ENCODE measurements around the gene CLIC4. TPM values are rescaled to one million over a fixed set of nuclear protein-coding genes. Genes with fewer than 3 reads are reported as not detected.

The CLIC4 gene
- total RNA-seq, 2 donors from 2014 or later = 58.1 to 78.8 TPM

DNA sequence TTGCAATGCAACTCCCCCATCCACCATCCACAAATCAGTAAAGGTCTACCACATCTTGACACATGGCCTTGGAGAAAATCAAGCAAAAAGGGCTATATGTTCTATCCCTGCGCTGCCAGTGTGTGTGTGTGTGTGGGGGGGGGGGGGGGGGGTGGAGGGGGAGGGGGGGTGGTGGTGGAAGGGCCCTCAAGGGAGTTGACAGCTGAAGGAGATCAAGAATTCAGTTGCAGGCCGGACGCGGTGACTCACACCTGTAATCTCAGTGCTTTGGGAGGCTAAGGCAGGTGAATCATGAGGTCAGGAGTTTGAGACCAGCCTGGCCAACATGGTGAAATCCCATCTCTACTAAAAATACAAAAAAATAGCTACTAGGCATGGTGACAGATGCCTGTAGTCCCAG lies 37.6 kb upstream of the CLIC4 start:
- WGBS, 2 donors = 82 to 83% methylated on average over 3 to 4 of the region's 4 CpGs
- no peaks in the 10 kb centered on the region for H3K36me3 ChIP-seq (replicated peaks in 1 of 2; ENCODE audit: insufficient read depth in 1 of 2, low read depth in 2 of 2)

DNA sequence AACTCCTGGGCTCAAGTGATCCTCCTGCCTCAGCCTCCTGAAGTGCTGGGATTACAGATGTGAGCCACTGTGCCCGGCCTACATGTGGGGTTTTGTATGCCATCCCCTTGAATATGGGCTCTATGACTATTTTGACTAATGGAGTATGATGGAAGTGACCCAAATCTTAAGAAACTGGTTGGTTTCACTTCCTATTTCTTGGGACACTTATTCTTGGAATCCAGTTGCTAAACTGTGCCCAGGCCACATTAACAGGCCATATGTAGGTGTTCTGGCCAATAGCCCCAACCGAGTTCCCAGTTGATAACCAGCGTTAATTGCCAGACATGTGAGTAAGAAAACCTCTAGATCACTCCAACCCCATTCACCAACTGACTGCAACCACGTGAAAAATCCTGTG lies 36.3 kb upstream of the CLIC4 start:
- Histone ChIP-seq H3K27ac (no peak overlapping the region), H3K4me3 (no peak overlapping the region), H3K36me3 (replicated peaks in 1 of 2; ENCODE audit: insufficient read depth in 1 of 2, low read depth in 2 of 2) (no peaks in the 10 kb centered on the region), H3K27me3 (no peaks in the 10 kb centered on the region), H3K9me3 (no peaks in the 10 kb centered on the region), H3K4me1 (peaks cover 18% of the 10 kb centered on the region)
- WGBS, 2 donors = 84 to 90% methylated on average over 4 of the region's 4 CpGs
- intact Hi-C loops (cut with DNase I) = no loop called here
- TF ChIP-seq, protein P1, sequence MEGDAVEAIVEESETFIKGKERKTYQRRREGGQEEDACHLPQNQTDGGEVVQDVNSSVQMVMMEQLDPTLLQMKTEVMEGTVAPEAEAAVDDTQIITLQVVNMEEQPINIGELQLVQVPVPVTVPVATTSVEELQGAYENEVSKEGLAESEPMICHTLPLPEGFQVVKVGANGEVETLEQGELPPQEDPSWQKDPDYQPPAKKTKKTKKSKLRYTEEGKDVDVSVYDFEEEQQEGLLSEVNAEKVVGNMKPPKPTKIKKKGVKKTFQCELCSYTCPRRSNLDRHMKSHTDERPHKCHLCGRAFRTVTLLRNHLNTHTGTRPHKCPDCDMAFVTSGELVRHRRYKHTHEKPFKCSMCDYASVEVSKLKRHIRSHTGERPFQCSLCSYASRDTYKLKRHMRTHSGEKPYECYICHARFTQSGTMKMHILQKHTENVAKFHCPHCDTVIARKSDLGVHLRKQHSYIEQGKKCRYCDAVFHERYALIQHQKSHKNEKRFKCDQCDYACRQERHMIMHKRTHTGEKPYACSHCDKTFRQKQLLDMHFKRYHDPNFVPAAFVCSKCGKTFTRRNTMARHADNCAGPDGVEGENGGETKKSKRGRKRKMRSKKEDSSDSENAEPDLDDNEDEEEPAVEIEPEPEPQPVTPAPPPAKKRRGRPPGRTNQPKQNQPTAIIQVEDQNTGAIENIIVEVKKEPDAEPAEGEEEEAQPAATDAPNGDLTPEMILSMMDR (IDR thresholded peaks at IDR 0.05) = no peak
- no peak for TF ChIP-seq POLR2A (IDR thresholded peaks at IDR 0.05)
- DNase-seq (peak in 1 of 4 donors; percentile 44), ATAC-seq (no peak)

More for the DNA sequence above, 37.6 kb upstream of the CLIC4 start:
- intact Hi-C loops (cut with DNase I) = no loop called here
- no peak overlapping the region for H3K27ac ChIP-seq
- no peak overlapping the region for H3K4me3 ChIP-seq
- H3K9me3 ChIP-seq = no peaks in the 10 kb centered on the region
- no peaks in the 10 kb centered on the region for H3K27me3 ChIP-seq
- no peak for TF ChIP-seq POLR2A (IDR thresholded peaks at IDR 0.05)
- TF ChIP-seq, protein P1 (IDR thresholded peaks at IDR 0.05) = no peak
- DNase-seq (no peak), ATAC-seq (no peak)
- peaks cover 18% of the 10 kb centered on the region for H3K4me1 ChIP-seq

DNA sequence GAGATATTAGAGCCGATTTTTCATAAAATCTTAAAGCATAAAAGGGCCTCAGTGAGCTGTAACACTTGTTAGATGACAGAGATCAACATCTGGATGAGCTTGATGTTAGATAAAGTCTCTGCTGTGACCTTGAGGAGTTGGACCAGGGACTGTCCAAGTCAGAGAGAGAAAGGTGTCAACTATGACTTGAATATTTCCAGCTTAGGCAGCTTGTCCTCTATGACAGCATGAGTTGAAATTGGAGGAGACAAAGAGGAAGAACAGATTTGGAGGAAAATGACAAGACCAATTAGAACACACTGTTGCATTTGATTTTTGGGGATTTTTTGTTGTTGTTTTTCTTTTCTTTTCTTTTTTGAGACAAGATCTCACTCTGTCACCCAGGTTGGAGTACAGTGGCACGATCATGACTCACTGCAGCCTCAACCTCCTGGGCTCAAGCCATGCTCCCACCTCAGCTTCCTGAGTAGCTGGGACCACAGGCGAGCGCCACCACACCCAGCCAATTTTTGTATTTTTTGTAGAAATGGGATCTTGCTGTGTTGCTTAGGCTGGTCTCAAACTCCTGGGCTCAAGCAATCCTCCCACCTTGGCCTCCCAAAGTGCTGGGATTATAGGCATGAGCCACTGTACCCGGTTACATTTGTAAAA lies 35.3 kb upstream of the CLIC4 start:
- Histone ChIP-seq H3K27ac (no peak overlapping the region), H3K9me3 (no peaks in the 10 kb centered on the region)

DNA sequence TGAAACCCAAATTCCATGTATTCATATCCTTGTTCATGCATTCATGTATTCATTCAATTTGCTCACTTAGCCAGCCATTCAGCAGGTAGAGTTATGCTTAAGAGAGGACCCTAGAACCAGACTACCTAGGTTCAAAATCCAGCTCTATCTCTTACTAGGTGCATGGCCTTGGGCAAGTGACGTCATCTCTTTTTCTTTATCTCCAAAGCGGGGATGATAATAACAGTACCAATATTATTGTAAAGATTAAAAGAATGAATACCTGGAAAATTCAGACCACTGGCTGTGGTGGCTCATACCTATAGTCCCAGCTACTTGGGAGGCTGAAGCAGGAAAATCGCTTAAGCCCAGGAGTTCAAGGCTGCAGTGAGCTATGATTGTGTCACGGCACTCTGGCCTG lies 33.9 kb upstream of the CLIC4 start:
- WGBS, 2 donors = 41 to 51% methylated on average over 4 of the region's 4 CpGs
- Histone ChIP-seq H3K36me3 (replicated peaks in 1 of 2; ENCODE audit: insufficient read depth in 1 of 2, low read depth in 2 of 2) (no peaks in the 10 kb centered on the region), H3K27ac (no peak overlapping the region), H3K27me3 (no peaks in the 10 kb centered on the region), H3K9me3 (no peaks in the 10 kb centered on the region), H3K4me3 (no peak overlapping the region), H3K4me1 (peaks cover 8% of the 10 kb centered on the region)
- intact Hi-C loops (cut with DNase I) = no loop called here
- DNase-seq (no peak), ATAC-seq (no peak)
- no peak for TF ChIP-seq POLR2A (IDR thresholded peaks at IDR 0.05)
- TF ChIP-seq, protein P1 (IDR thresholded peaks at IDR 0.05) = no peak

More for the DNA sequence above, 35.3 kb upstream of the CLIC4 start:
- DNase-seq (no peak), ATAC-seq (no peak)
- intact Hi-C loops (cut with DNase I) = no loop called here
- H3K36me3 ChIP-seq (replicated peaks in 1 of 2; ENCODE audit: insufficient read depth in 1 of 2, low read depth in 2 of 2) = no peaks in the 10 kb centered on the region
- no peaks in the 10 kb centered on the region for H3K27me3 ChIP-seq
- TF ChIP-seq POLR2A (IDR thresholded peaks at IDR 0.05) = no peak
- TF ChIP-seq, protein P1 (IDR thresholded peaks at IDR 0.05) = no peak
- 74 to 81% methylated on average over 5 of the region's 5 CpGs for WGBS, 2 donors
- H3K4me3 ChIP-seq = no peak overlapping the region
- H3K4me1 ChIP-seq = peaks cover 18% of the 10 kb centered on the region

DNA sequence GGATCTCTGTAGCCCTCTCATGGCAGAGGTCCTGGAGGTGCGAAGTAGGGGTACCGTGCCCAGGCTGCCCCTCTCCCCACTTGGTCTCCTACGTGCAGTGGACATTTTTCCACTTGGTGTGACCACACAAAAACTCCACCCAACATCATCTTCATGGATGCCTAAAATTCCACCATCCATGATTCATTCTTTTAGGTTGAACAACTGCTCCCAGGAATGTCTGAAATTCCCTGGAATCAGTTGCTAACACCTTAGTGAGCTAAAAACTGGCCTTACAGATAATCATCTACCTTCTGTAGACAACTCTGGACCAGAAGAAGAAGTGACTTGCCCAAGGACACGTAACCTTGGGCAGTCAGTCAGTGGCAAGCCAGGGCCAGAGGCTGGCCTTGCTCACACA lies 32.1 kb upstream of the CLIC4 start:
- Histone ChIP-seq H3K27me3 (no peaks in the 10 kb centered on the region), H3K36me3 (replicated peaks in 1 of 2; ENCODE audit: insufficient read depth in 1 of 2, low read depth in 2 of 2) (no peaks in the 10 kb centered on the region), H3K4me3 (no peak overlapping the region), H3K4me1 (peaks cover 14% of the 10 kb centered on the region), H3K9me3 (no peaks in the 10 kb centered on the region), H3K27ac (no peak overlapping the region)
- ATAC-seq (no peak), DNase-seq (no peak)
- TF ChIP-seq, protein P1 (IDR thresholded peaks at IDR 0.05) = no peak
- no peak for TF ChIP-seq POLR2A (IDR thresholded peaks at IDR 0.05)
- intact Hi-C loops (cut with DNase I) = no loop called here
- WGBS, 2 donors = 88 to 97% methylated on average over 3 to 4 of the region's 4 CpGs
